Measurements from ENCODE around the gene PPP1R11. TPM values are rescaled to one million over a fixed set of nuclear protein-coding genes. Genes with fewer than 3 reads are reported as not detected.

PPP1R11 gene, protein sequence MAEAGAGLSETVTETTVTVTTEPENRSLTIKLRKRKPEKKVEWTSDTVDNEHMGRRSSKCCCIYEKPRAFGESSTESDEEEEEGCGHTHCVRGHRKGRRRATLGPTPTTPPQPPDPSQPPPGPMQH
- total RNA-seq (100 to 1,000 TPM in 1 of 5 donors, 10 to 100 TPM in 3, 1 to 10 TPM in 1; 1.2 to 141 (median 30.4) TPM), polyA plus RNA-seq (100 to 1,000 TPM in 1 of 3 donors, 10 to 100 TPM in 2; 67.8 to 106 (median 69.7) TPM)
- long read RNA-seq, donor 1, transcript PPP1R11-205 (3 exons, 1,731 nt) = major isoform, 23 of 25 reads
- long read RNA-seq, donor 1, partial matches to known transcripts = 0 of 25 reads
- long read RNA-seq, donor 1, other reads (novel, unspliced or antisense) = 0 of 25 reads
- long read RNA-seq, donor 2, transcript PPP1R11-205 (3 exons, 1,731 nt) = major isoform, 26 of 40 reads
- long read RNA-seq, donor 2, transcript PPP1R11-201 (2 exons, 1,723 nt) = minor isoform, 5 of 40 reads
- long read RNA-seq, donor 2, partial matches to known transcripts = 9 of 40 reads
- long read RNA-seq, donor 2, other reads (novel, unspliced or antisense) = 0 of 40 reads
- long read RNA-seq, donor 3, transcript PPP1R11-205 (3 exons, 1,731 nt) = major isoform, 17 of 17 reads
- long read RNA-seq, donor 3, partial matches to known transcripts = 0 of 17 reads
- long read RNA-seq, donor 3, other reads (novel, unspliced or antisense) = 0 of 17 reads
- long read RNA-seq, donor 4, transcript PPP1R11-205 (3 exons, 1,731 nt) = major isoform, 7 of 7 reads
- long read RNA-seq, donor 4, partial matches to known transcripts = 0 of 7 reads
- long read RNA-seq, donor 4, other reads (novel, unspliced or antisense) = 0 of 7 reads
- long read RNA-seq, donor 5, transcript PPP1R11-205 (3 exons, 1,731 nt) = major isoform, 25 of 42 reads
- long read RNA-seq, donor 5, partial matches to known transcripts = 14 of 42 reads
- long read RNA-seq, donor 5, other reads (novel, unspliced or antisense) = 0 of 42 reads
- long read RNA-seq, donor 6, transcript PPP1R11-205 (3 exons, 1,731 nt) = major isoform, 68 of 105 reads
- long read RNA-seq, donor 6, transcript PPP1R11-201 (2 exons, 1,723 nt) = minor isoform, 6 of 105 reads
- long read RNA-seq, donor 6, partial matches to known transcripts = 30 of 105 reads
- long read RNA-seq, donor 6, other reads (novel, unspliced or antisense) = 0 of 105 reads
- long read RNA-seq, donor 7, transcript PPP1R11-205 (3 exons, 1,731 nt) = major isoform, 51 of 54 reads
- long read RNA-seq, donor 7, partial matches to known transcripts = 0 of 54 reads
- long read RNA-seq, donor 7, other reads (novel, unspliced or antisense) = 0 of 54 reads
- long read RNA-seq, donor 8, transcript PPP1R11-205 (3 exons, 1,731 nt) = major isoform, 15 of 39 reads
- long read RNA-seq, donor 8, partial matches to known transcripts = 19 of 39 reads
- long read RNA-seq, donor 8, other reads (novel, unspliced or antisense) = 0 of 39 reads
- long read RNA-seq, donor 9, transcript PPP1R11-205 (3 exons, 1,731 nt) = major isoform, 25 of 29 reads
- long read RNA-seq, donor 9, partial matches to known transcripts = 0 of 29 reads
- long read RNA-seq, donor 9, other reads (novel, unspliced or antisense) = 0 of 29 reads
- long read RNA-seq, donor 10, transcript PPP1R11-205 (3 exons, 1,731 nt) = major isoform, 7 of 9 reads
- long read RNA-seq, donor 10, partial matches to known transcripts = 0 of 9 reads
- long read RNA-seq, donor 10, other reads (novel, unspliced or antisense) = 0 of 9 reads

DNA sequence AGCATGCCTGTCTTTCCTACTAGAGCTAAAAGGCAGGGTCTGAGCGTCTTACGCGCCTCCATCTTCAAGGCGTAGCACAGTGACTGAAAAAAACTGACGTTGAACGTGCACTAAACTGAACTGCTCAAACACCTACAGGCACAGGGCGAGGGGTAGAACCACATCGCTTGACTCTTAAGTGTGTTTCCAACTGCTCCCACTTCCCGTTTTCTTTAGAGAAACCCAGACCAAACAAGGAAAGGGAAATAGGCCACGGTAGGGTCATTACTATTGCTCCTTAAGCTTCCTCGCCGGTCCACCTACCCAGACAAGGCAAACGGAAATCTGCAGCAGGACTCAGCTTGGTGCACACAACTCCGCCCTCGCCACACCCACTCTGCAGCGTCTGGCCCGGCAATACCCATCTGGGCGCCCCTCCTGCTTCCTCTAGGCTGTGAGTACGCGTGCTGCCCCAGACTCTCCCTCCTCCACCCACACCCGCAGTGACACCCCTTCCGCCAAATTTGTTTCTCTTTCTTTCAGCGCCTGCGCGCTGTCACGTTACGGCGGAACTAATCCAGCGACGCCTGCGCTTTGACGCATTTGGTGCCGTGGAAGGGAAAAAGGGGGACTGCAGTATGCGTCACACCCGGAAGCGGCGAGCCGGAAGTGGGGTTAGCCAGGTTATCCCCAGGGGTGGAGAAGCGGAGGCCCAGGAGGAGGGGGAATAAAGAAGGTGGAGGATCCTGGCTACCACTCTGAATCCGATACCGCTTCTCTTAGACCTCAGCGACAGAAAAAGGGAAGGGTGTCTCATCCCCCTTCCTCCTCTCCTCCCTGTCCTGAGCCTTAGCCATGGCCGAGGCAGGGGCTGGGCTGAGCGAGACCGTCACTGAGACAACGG is at the start of gene PPP1R11:
Gene PPP1R11 (plus strand): TSS at position 622 of the 883 bp plus-strand sequence. CDS start 213 bp downstream, at position 835.
- H3K4me3 ChIP-seq = peak within 1 kb of the TSS; percentile 66 to 75 (median 68)
- H3K9me3 ChIP-seq = no peaks in the 10 kb centered on the region
- H3K27me3 ChIP-seq = peaks cover 0 to 14% (median 0%) of the 10 kb centered on the region in 3 donors
- peak in 2 of 4 donors; percentile 85 to 89 for TF ChIP-seq POLR2A (IDR thresholded peaks at IDR 0.05)
- peak; percentile 5 for TF ChIP-seq EP300 (IDR thresholded peaks at IDR 0.05)
- TF ChIP-seq POLR2AphosphoS5 (IDR thresholded peaks at IDR 0.05) = peak; percentile 82 to 94 (median 88)
- TF ChIP-seq, protein P1, sequence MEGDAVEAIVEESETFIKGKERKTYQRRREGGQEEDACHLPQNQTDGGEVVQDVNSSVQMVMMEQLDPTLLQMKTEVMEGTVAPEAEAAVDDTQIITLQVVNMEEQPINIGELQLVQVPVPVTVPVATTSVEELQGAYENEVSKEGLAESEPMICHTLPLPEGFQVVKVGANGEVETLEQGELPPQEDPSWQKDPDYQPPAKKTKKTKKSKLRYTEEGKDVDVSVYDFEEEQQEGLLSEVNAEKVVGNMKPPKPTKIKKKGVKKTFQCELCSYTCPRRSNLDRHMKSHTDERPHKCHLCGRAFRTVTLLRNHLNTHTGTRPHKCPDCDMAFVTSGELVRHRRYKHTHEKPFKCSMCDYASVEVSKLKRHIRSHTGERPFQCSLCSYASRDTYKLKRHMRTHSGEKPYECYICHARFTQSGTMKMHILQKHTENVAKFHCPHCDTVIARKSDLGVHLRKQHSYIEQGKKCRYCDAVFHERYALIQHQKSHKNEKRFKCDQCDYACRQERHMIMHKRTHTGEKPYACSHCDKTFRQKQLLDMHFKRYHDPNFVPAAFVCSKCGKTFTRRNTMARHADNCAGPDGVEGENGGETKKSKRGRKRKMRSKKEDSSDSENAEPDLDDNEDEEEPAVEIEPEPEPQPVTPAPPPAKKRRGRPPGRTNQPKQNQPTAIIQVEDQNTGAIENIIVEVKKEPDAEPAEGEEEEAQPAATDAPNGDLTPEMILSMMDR (IDR thresholded peaks at IDR 0.05) = no peak
- peak within 1 kb of the TSS; percentile 85 to 95 (median 93) for H3K27ac ChIP-seq
- DNase-seq = peak; percentile 98 to 100
- 0% methylated on average over 36 to 46 of the region's 46 CpGs for WGBS, 5 donors
- intact Hi-C loops (cut with DNase I; ENCODE audit: low total_unique reads) = no loop called here
- H3K4me1 ChIP-seq = peaks cover 24 to 65% (median 41%) of the 10 kb centered on the region in 4 donors
- H3K36me3 ChIP-seq = peaks cover 13 to 40% (median 37%) of the 10 kb centered on the region in 4 donors

DNA sequence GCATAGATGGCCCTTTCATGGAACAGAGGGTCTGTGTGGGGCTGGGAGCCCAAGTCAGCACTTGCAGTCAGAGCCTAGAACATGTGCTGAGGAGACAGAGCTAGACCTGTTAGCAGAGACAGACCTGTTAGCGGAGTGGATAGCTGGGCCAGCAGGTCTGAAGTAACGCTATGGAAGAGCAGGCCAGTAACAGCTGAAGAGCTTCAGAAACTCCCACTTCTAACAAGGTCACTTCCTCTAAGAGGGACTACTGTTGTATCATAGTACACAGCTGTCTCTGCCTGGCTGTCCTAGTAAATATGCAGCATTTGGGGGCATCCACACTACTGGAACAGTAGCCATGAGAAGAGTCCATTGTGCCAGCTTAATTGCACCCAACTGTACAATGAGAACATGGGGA is 47.2 kb upstream of the PPP1R11 start:
- 87 to 100% (median 98%) methylated on average over 2 of the region's 2 CpGs for WGBS, 5 donors
- intact Hi-C loops (cut with DNase I; ENCODE audit: low total_unique reads) = loop anchor here (5.0 kb wide), 1 partner anchor 168 kb away; no protein-coding TSS in a partner anchor
- no peaks in the 10 kb centered on the region for H3K4me1 ChIP-seq
- TF ChIP-seq EP300 (IDR thresholded peaks at IDR 0.05) (no peak), POLR2AphosphoS5 (IDR thresholded peaks at IDR 0.05) (no peak), POLR2A (IDR thresholded peaks at IDR 0.05) (no peak)
- TF ChIP-seq, protein P1 (IDR thresholded peaks at IDR 0.05) = no peak
- H3K4me3 ChIP-seq = no peak overlapping the region
- H3K9me3 ChIP-seq = no peaks in the 10 kb centered on the region
- H3K27ac ChIP-seq = no peak overlapping the region
- DNase-seq = no peak
- H3K36me3 ChIP-seq = peaks cover 0 to 37% (median 11%) of the 10 kb centered on the region in 4 donors
- no peaks in the 10 kb centered on the region for H3K27me3 ChIP-seq

DNA sequence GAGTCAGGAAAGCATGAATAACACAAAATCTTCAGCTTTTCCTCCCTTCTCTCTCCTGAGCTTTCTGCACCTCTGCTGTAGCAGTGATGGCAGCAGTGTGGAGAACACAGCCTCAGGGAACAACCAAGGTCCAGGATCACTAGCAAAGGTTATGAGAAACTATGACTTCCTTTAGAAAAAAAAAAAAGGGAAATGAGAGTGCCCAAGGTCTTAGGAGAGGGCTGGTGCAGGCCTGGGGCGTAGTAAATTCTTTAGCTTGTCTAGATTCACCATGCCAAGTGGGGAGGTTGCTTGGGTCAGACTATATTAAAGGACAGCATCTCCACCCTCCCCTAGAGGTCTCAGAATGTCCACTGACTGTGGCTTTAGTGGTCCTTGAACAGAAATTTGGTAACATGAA is 46.4 kb upstream of the PPP1R11 start:
- no peak for DNase-seq
- intact Hi-C loops (cut with DNase I; ENCODE audit: low total_unique reads) = no loop called here
- 39 to 95% (median 83%) methylated on average over 1 of the region's 1 CpG for WGBS, 5 donors

More for the DNA sequence above, 46.4 kb upstream of the PPP1R11 start:
- Histone ChIP-seq H3K4me3 (no peak overlapping the region), H3K27ac (no peak overlapping the region), H3K4me1 (no peaks in the 10 kb centered on the region), H3K36me3 (peaks cover 0 to 37% (median 11%) of the 10 kb centered on the region in 4 donors), H3K27me3 (no peaks in the 10 kb centered on the region), H3K9me3 (no peaks in the 10 kb centered on the region)
- no peak for TF ChIP-seq POLR2A (IDR thresholded peaks at IDR 0.05)
- no peak for TF ChIP-seq EP300 (IDR thresholded peaks at IDR 0.05)
- TF ChIP-seq POLR2AphosphoS5 (IDR thresholded peaks at IDR 0.05) = no peak
- TF ChIP-seq, protein P1 (IDR thresholded peaks at IDR 0.05) = no peak

Data from stomach (tissue), 19 donors.